SK-N-MC (cell line): Measurements from ENCODE around the gene OVOL3.

Source experiments
- EZH2 ChIP-seq: fragments of 200-600 bp; sonication (generic); IDR thresholded peaks from one replicate; pipeline ENCODE4 v1.6.1; 2017; ENCODE audit warnings: antibody characterized with exemption
- FOXP2 ChIP-seq: optimal IDR thresholded peaks from 2 replicates; pipeline ENCODE3; 2011; ENCODE audit warnings: mild to moderate bottlenecking, moderate library complexity; ENCODE audit not compliant: insufficient read depth; ENCODE audit errors: extremely low read length, control extremely low read depth
- POLR2AphosphoS5 ChIP-seq: IDR thresholded peaks from 2 replicates; pipeline ENCODE4 v1.6.1; 2012; ENCODE audit warnings: mild to moderate bottlenecking, low read depth, low read length, borderline replicate concordance

- no peak for TF ChIP-seq EZH2
- no peak for TF ChIP-seq FOXP2
- TF ChIP-seq POLR2AphosphoS5: no peak
Observed at GRCh38 chr19:36103040-36103626, 7.8 kb upstream of the OVOL3 start.
